ENCODE data around the gene INPP4A.

DNA sequence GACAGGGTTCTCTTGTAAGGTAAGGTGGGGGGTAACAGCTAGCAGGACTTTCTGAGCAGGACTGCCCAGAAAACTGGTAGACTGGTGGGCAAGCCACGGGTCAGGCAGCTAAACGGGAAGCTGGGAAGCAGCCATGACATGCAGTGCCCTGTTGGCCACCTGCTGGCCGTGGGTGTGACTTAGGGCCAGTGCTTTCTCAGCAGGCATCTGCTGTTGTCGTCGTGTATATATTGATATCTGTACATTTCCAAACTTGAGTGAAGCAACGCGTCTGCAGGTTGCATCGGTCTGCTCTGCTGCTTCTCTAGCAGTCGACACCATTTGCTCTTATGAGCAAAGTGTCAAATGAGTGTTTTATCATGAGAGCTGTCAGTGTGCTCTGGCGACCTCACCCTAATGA lies 132.7 kb downstream of the INPP4A start:
- TF ChIP-seq EZH2 (IDR thresholded peaks at IDR 0.05) = no peak
- no peak for TF ChIP-seq POLR2AphosphoS5 (IDR thresholded peaks at IDR 0.05; ENCODE audit: borderline replicate concordance, low read depth, low read length)
